NT2/D1 (cell line): Measurements from ENCODE around the gene CFAP20DC.

Experiments used
- SUZ12 ChIP-seq: IDR thresholded peaks from 2 replicates; pipeline ENCODE4 v1.6.1; 2011; ENCODE audit not compliant: insufficient read length, insufficient read depth; ENCODE audit errors: extremely low read depth
- YY1 ChIP-seq: IDR thresholded peaks from 2 replicates; pipeline ENCODE4 v1.6.1; 2011; ENCODE audit not compliant: insufficient read length, insufficient read depth
- ZNF274 ChIP-seq: IDR thresholded peaks from 2 replicates; pipeline ENCODE4 v1.6.1; 2011; ENCODE audit warnings: mild to moderate bottlenecking, low read depth, low read length

DNA sequence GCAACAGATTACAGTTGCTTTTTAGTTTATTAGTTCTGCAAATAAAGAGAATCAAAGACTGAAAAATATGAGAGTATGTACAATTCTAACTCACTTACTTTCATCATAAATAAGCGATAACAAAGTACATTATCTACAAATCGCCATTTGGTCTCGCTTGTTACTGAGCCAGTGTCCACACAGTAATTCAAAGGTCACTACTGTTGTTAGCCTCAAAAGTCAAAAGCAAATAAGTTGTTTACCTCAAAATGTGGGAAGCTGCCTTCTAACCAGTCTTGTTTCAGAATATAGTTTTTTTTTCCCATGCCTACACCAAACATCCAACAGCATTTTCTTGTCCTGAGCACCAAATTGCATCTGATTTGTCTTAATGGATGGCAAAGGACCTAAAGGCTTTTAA, 255.9 kb downstream of the CFAP20DC start:
- TF ChIP-seq SUZ12 (no peak), YY1 (no peak), ZNF274 (no peak)
